NCI-H2171 treated with DMSO at 0.1 percent for 48 hours (cell line): ENCODE data around the gene GSTM4.
"Not testable (repeated sequence)": the region's sequence is repeated elsewhere in the genome, so short reads cannot be mapped to it uniquely, and the experiment has no call there.

Experiments
- DNase-seq: peaks from one replicate; lab custom pipeline; 2025; lab: John Stamatoyannopoulos, UW

GSTM4 gene

DNA sequence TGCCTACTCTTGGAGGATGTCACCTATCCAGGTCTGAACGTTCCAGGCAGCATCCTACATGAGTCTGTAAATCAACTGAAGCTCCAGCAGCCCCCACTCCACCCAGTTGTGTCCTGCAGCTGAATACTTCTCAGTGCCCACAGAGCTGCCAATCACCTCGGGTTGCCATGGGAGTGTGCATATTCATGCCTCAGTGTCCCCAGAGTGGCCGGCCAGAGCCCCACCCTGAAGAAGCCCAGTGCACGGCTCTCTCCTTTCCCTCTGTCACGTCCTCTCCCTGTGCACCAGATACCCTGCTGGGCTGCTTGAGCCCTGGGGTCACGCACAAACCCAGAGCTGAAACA lies 16.1 kb upstream of the GSTM4 start:
- no peak for DNase-seq

DNA sequence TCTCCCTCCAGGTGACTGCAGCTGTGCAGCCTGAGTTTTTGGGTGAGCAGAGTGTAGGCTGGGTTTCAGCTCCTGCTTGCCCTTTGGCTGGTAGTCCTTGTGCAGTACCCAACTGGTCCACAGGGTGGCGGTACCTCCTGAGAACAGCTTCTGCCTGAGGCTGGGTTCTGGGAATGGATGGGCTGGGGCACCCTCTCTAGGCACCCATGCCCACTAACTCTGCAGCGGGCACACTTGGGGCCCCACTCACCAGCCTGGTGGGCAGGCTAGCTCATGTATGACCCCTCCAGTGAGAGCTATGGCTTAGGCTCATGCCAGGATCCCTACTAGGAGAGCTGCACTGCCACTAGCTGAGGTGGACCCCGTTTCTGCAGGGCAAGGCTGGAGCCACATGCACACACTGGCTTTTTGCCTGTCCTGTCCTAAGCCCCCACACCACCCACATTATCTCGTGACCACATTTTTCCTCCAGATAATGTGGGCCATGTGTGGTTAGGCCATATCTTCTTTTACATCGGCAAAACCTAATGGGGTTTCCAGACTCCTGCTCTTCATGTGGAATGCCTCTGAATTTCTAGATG lies 15.5 kb upstream of the GSTM4 start:
- peak; percentile 58 for DNase-seq

DNA sequence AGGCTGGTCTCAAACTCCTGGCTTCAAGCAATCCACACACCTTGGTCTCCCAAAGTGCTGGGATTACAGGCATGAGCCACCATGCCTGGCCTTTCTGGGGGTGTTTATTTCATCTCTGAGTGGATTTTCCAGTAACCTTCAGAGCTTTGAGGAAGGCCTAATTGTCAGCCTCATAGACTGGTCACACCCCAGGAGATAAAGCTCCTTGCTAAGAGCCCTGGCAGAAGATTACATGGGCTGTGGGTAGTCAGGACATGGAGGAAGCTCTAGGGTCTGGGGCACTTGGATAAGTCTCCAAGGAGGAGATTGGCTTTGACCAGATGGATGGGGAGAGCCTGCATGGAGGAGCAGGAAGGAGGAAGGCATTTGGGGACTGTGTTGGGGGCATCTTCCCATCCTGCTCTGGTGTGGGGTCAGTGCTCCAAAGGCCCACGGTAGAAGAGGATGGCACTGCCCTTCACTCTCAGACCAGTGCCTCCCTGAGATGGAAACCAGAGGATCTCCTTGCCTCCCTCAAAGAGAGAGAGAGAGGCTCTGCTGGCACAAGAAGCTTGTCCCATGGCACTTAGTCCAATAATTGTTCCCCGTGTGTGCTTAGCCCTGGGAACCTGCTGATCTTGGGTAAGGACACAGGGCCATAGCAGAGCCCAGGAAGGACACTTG lies 14.7 kb upstream of the GSTM4 start:
- no peak for DNase-seq

DNA sequence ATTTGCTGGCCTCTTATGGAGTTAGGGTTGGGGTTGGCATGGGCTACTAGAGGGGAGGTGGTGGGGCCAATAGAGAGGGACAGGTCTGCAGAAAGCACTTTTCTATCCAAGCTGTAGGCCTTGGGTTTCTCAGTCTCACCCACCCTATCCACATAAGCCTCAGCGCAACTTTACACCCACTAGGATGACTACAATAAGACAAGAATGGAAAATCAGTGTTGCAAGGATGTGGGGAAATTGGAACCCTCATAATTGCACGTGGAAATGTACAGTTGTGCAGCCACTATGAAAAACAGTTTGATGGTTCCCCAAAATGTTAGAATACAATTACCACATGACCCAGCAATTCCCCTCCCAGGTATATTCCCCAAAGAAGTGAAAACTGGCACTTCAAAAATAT lies 14.0 kb upstream of the GSTM4 start:
- no peak for DNase-seq

DNA sequence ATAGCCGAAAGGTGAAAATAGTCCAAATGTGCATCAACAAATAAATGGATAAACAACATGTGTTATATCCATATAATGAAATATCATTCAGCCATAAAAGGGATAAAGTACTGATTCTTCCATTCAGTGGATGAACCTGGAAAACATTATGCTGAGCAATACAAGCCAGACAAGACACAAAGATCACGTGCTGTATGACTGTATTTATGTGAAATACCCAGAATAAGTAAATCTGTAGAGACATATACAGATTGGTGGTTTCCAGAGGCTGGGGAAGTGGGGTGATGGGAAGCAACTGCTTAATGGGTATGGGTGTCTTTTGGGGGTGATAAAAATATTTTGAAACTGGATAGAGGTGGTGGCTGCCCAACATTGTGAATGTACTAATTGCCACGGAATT lies 13.3 kb upstream of the GSTM4 start:
- DNase-seq: no peak

DNA sequence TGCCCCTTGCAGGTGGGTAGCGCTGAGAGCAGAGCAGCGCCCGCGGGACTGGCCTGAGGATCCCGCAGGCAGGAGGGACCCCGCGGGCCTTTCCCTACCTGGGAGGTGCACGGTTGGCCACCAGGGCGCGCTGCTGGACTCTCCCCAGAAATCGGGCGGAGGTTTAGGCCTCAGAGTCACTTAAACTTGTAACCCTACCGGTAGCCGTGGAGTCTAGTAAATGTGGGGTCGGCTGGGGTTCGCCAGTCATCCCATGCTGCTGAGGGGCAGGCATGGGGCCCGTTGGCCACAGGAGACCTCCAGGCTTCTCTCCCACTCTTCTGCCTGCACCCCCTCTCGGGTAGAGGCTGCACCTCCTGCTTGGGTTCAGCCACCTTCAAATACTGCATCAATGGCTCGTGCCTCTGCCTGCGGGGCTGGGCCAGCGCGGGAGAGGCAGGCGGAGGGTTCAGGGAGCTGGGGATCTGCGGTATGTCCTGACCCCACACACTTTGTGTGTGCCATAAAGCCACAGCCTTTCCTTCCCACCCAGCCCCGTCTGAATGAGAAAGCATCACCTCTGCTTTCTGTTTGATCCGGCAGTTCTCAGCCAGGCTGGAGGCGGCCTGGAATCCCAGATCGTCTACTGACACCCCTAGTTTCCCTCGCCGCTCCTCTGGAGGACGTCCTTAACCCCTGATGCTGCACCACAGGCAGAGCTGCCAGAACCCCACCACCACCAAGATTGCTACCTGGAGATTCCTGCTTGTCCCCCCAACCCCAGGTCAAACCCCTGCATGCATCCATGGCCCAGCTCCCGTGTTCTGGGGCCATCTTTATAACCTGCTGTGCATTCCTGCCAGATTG lies 12.3 kb upstream of the GSTM4 start:
- no peak for DNase-seq

DNA sequence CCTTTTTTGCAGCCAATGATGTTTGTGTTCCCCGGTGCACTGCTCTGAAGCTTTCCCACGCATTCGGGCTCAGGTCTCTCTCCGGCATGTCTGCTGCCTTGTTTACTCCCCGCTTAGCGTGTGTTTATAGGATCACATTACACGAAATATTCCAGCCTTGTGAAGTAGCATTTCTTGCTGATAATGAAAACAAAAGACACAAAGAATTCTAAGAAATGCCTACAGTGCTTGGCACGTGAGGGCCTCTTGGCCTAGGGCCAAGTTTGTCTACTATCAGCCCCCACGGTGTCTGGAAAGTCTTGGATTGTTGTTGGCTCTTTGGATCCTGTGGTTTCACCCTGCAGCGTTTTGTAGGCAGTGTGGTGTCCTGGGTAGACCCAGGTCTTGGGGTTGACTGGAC lies 11.2 kb upstream of the GSTM4 start:
- no peak for DNase-seq

DNA sequence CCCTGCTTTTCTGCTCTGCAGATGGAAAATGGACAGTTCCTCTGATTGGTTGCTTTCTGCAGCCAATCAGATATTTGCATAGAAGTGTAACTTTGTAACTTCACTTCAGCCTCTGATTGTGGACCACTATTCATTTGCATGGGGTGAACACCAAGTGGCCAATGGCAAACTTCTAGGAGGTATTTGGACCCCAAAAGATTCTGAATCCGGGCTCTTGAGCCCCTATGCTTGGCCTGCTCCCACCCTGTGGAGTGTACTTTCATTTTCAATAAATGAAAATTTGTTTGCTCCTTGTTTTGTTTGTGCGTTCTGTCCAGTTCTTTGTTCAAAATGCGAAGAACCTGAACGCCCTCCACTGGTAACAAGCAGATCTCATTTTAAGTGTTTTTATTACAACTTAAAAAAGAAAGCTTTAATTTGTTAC lies 6.4 kb upstream of the GSTM4 start:
- DNase-seq: peak; percentile 36

DNA sequence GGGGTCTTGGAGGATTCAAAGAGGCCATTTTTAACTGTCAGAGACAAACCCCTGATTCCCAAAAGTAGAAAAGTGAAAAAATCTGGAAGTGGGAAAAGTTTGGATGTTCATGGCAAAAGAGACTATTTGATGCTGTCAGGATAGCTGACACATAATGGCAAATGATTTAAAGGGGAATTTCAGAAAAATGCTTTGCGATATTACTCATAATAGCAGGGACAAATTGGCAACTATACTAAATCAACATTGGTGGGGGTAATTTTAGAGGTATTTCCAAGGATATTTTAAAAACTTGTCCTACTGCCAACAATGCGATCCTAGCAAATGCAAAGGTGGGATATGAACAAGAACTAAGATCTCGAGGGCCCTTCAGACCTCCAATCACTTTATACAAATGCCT lies 5.3 kb upstream of the GSTM4 start:
- no peak for DNase-seq

DNA sequence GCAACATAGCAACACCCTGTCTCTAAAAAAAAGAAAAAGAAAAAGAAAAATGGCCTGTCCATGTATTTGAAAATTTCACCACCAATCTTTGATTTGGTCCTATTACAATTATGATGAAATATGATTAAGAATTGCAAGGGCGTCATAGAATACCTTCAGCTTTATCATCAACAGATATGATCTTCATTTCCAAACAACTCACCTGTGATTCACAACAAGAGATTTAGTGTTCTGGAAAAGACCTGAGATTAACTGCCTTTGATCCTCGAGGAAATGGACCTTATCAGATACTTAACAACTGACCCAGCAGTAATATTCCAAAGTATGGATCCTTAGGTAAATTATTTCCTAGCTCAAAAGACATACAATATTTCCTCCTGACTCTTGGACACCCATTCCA lies 3.5 kb upstream of the GSTM4 start:
- no peak for DNase-seq

DNA sequence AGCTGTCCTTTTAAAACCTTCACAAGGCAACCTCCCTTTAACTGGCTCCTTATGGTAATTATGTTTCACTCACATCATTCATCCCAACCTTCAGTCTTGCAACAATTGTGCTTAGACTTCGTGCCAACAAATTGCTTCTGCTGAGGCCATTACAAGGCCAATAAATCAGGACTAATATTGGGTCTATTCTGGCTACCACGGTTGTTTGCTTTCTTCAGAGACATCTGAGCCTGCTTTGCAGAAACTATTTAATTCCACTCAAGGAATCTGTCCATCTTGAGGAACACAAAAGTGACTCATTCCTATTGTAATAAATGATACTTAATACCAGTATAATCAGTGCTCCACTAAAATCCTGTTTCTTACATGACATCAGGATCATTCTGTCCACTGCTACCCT lies 2.6 kb upstream of the GSTM4 start:
- no peak for DNase-seq

DNA sequence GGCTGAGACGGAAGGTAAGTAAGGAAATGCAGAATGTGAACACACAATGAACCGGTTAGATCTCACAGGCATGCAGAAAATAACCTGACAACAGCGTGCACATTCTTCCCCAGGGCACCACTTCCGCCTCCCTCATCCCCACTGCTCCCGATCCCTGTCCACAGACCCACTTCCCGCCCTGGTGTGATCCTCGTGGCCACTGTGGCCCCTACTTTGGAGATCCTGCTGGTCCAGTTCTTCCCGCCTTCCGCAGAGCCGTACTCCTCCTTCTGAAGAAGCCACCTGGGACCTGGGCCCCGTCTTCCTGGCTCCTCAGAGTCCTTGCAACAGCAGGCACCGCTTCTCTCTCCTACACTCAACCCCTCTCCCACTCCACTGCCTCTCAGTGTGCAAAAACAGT lies 1.4 kb upstream of the GSTM4 start:
- DNase-seq: no peak

DNA sequence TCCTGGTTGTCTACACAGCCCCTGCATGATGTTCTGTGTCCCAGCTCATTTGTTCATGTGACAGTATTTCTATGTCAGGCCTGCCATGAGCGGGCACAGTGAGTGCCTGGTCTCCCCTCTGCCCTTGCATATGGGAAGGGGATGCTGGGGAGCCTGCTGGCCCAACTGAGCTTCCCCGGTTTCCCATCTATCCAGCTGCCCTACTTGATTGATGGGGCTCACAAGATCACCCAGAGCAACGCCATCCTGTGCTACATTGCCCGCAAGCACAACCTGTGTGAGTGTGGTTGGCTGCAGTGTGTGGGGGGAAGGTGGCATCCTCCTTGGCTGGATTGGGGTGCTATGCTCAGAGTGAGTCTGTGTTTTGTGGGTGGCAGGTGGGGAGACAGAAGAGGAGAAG lies 1.5 kb downstream of the GSTM4 start:
- no peak for DNase-seq

DNA sequence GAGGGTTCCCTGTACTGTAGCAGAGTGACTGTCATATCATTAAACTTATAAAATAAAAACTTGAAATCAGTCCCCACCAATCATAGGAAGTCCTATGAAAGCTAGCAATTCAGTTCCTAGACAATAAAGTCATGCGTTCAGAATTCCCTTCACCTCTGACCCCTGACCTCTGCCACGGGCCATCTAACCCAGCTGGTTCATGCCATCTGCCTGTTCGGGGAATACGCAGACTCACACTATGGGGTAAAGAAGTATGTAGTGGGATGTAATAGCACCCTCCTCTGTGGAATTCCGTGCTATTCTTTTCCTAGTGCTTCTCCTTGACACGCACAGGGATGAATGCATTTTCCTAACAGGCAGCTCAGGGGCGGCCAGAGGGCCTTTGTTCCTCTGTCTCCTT lies 2.1 kb downstream of the GSTM4 start:
- no peak for DNase-seq

DNA sequence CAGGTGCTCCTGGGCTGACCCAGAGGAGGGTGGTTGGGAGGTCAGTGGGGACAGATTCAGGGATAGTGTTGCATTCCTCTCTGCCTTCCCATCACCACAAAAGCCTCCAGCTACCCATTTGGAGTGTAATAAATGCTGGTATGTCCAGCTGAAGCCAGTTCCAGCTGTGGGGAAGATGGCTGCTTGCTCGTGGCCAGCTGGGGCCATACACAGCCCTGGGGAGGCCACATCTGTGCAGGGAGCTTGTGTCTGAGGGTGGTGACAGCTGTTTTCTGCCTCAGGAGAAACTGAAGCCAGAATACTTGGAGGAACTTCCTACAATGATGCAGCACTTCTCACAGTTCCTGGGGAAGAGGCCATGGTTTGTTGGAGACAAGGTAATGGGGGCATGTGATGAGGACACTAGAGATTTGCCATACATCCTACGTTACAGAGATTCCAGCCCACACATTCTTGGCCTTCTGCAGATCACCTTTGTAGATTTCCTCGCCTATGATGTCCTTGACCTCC lies 2.7 kb downstream of the GSTM4 start:
- DNase-seq: no peak

DNA sequence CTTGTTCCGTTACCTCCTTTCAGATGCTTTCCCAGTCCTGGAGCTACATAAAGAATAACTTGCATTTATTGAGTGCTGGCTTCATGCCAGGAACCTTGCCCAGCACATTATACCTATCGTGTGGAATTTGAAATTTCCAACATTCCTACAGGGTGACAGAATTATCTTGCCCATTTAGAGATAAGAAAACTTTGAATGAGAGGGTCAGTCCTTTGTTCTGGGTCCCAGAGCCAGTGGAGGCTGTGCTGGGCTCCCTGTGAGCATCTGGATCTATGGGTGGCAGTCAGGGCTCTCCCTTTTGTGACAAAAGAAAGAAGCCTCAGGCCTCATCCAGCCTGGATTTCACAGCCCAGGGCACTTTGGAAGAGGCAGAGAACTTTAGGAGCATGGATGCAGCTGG lies 3.2 kb downstream of the GSTM4 start:
- no peak for DNase-seq

DNA sequence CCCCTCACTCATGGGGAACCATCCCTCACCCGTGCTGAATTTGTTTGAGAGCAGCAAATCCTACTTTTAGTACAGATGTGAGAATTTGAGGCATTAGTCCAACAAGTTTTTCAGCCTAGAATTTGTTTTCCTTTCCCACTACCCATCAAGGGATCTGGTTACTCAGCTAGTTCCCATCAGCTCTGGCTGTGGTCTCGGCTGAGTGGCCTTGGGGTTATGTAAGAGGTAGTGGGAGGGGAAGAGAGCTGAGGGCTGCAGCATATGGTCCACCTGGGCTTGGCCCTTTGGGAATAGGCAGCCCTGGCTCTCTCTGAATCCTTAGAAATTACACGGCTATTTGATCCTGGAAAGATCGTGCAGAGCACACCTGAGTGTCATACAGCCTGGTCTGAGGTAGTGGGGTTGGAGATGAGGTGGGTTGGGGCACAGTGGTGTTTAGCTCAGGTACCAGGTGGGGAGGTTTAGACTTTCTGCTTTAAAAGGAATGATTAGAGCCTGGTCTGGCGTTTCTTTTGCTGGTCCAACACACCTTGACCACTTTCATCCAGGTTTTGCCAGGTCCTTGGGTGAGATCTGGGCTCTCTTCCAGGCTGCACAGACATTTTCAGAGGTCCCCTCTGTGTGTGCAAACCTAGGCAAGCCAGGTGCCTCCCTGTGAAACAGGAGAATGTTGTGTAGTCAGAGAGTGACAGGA lies 4.2 kb downstream of the GSTM4 start:
- peak; percentile 98 for DNase-seq

DNA sequence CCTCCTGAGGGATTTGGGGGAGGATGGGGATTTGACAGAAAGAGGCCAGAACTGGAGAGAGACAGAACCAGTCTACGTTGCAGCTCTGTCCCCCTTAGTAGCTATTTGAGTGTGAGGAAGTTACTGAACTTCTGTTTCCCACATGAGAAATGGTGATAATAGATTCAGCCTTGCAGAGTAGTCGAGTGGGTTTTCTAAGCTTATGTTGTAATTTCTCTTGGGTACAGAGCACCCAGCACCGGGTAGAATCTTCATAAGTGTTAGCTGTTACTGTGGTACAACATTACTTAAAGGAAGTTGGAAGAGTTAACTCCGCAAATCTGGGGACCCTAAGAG lies 4.8 kb downstream of the GSTM4 start:
- not testable (repeated sequence) for DNase-seq

DNA sequence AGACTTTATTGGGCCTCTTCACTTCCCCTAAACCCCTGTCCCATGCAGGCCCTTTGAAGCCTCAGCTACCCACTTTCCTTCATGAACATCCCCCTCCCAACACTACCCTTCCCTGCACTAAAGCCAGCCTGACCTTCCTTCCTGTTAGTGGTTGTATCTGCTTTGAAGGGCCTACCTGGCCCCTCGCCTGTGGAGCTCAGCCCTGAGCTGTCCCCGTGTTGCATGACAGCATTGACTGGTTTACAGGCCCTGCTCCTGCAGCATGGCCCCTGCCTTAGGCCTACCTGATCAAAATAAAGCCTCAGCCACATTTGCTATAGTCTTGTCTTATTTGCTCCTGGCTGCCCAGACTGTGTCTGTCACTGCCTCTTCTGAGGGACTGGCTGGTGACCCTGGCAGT lies 5.5 kb downstream of the GSTM4 start:
- no peak for DNase-seq

DNA sequence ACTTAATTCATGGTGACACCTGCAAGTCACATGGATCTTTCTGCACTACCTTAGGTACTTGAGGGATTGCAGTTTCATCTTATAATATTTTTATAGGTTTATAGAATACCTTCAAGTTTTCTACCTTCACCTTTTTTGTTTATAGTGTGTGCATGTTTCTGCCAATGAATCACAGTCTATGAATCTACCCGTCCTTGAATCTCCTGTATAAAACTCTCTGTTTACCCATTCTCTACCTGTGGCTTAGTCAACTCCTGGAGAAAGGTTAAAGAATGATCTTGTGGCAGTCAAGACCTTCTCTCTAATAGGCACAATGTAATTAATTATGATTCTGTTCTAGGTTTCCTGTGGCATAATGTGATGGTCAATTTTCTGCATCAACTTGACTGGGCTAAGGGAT lies 8.8 kb downstream of the GSTM4 start:
- no peak for DNase-seq

DNA sequence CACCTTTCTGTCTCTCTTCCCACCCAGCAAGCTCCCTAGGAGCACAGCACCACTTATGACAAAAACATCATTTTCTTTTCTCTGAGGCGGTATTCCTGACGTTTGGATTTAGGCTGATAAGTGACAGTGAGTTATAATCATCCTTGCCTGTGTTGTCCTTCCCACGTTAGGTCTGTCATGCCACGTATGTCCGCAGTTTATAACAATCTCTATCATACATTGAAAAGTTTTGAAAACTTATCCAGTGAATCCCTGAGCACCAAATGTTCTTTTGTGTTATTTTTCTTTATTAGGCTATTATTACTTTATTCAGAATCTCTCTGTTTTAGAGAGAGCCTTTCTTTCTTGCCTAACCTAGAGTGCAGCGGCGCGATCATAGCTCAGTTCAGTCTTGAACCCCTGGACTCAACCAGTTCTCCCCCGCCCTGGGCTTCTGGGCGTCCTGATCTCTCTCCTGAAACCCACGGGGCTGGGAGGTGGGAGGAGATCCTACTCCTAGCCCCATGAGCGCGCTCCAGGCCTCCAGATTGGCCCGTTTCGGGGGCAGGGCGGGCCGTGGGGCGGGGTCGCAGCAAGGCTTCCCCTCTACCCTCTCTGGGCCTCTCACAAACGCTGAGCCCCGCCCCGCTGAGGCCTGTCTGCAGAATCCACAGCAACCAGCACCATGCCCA lies 11.7 kb downstream of the GSTM4 start, which contains the start of gene GSTM2:
Gene GSTM2, plus strand, starts transcription at position 606 of the 671 bp plus-strand sequence. Its CDS starts 59 bp downstream, at position 665.
- peak; percentile 81 for DNase-seq

DNA sequence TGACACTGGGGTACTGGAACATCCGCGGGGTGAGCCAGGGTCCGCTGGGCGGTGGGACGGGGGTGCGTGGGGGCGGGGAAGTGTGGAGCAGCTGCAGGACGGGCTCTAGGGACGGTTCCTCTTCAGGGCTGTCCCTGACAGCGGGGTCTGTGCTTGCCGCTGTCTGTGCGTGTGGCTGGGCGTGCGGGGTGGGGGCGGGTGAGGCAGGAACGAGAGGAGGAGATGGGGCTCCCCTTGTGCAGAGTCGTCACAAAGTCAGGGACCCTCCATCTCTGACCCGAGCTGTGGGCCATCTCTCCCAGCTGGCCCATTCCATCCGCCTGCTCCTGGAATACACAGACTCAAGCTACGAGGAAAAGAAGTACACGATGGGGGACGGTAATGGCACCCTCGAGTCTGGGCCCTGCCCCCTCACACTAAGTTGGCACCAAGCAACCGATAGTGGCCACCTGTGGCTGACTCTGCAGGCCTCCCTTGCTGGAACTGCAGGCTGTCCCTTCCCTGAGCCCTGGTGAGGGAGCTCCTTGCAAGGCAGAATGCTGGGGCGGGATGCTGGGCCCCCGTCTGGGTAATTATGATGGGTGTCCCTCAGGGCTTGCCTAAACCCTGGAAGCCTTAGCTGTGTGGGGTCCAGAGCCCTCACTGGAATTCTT lies 12.3 kb downstream of the GSTM4 start:
- DNase-seq: no peak
